ENCODE results near the gene IL37.

Gene IL37
- 0 reads per million in 4 experiments for total RNA-seq

GRCh38 chr2:112910865-112911264 lies at the start of gene IL37:
Gene IL37 (plus strand): TSS chr2:112911165. CDS start chr2:112913013, 1,848 bp downstream.
- no peak for DNase-seq

- no peak for DNase-seq
Measured at GRCh38 chr2:112864072-112864471, 46.9 kb upstream of the IL37 start.

- no peak for DNase-seq
Measured at GRCh38 chr2:112866128-112866835, 44.7 kb upstream of the IL37 start.

- no peak for DNase-seq
Measured at GRCh38 chr2:112867701-112868631, 43.0 kb upstream of the IL37 start.

GRCh38 chr2:112869258-112869842 lies 41.6 kb upstream of the IL37 start:
- no peak for DNase-seq

GRCh38 chr2:112870841-112871835 lies 39.8 kb upstream of the IL37 start:
- no peak for DNase-seq

GRCh38 chr2:112876257-112876970 lies 34.6 kb upstream of the IL37 start:
- DNase-seq = no peak

- DNase-seq = no peak
Measured at GRCh38 chr2:112876971-112877361, 34.0 kb upstream of the IL37 start.

GRCh38 chr2:112877423-112877822 lies 33.5 kb upstream of the IL37 start:
- no peak for DNase-seq

- DNase-seq = no peak
Measured at GRCh38 chr2:112879491-112880041, 31.4 kb upstream of the IL37 start.

- no peak for DNase-seq
Measured at GRCh38 chr2:112880091-112880531, 30.9 kb upstream of the IL37 start.

GRCh38 chr2:112880696-112881095 lies 30.3 kb upstream of the IL37 start:
- DNase-seq = no peak

- DNase-seq = no peak
Measured at GRCh38 chr2:112881217-112881985, 29.6 kb upstream of the IL37 start.

- DNase-seq = no peak
Measured at GRCh38 chr2:112883669-112884068, 27.3 kb upstream of the IL37 start.

GRCh38 chr2:112884869-112885505 lies 26.0 kb upstream of the IL37 start:
- DNase-seq = peak; percentile 27

- no peak for DNase-seq
Measured at GRCh38 chr2:112885506-112885902, 25.5 kb upstream of the IL37 start.

- DNase-seq = no peak
Measured at GRCh38 chr2:112886291-112886690, 24.7 kb upstream of the IL37 start.

GRCh38 chr2:112887964-112888749 lies 22.8 kb upstream of the IL37 start:
- no peak for DNase-seq

GRCh38 chr2:112889976-112890375 lies 21.0 kb upstream of the IL37 start:
- no peak for DNase-seq

Data from effector CD8-positive, alpha-beta T cell (primary cell).